Stomach smooth muscle (tissue), 2 donors: ENCODE data around the gene GPD1L.

ENCODE experiments used
- H3K27ac ChIP-seq: one replicate; pipeline ENCODE4 v1.7.0; 2013; ENCODE audit warnings: mild to moderate bottlenecking, low read length, inconsistent platforms
- H3K27me3 ChIP-seq, 2 donors: one replicate each; pipeline ENCODE4 v1.7.0; 2013; ENCODE audit warnings: low read length in 2 of 2; ENCODE audit not compliant: insufficient read depth in 2 of 2, control insufficient read depth in 1 of 2
- H3K36me3 ChIP-seq, 2 donors: one replicate each; pipeline ENCODE4 v1.7.0; 2013; ENCODE audit warnings: low read length in 2 of 2; ENCODE audit not compliant: control insufficient read depth in 2 of 2, insufficient read depth in 2 of 2
- H3K4me1 ChIP-seq: one replicate; pipeline ENCODE4 v1.7.0; 2013; ENCODE audit warnings: low read length; ENCODE audit not compliant: control insufficient read depth, insufficient read depth
- H3K4me3 ChIP-seq, 2 donors: one replicate each; pipeline ENCODE4 v1.7.0; 2013; ENCODE audit warnings: low read length in 2 of 2
- H3K9ac ChIP-seq, 2 donors: one replicate each; pipeline ENCODE4 v1.7.0; 2013; ENCODE audit warnings: low read length in 2 of 2, mild to moderate bottlenecking in 1 of 2
- H3K9me3 ChIP-seq, 2 donors: one replicate each; pipeline ENCODE4 v1.7.0; 2013; ENCODE audit warnings: low read length in 2 of 2; ENCODE audit not compliant: control insufficient read depth in 2 of 2
- donor health status: healthy.
- donor health status: Pancreatic carcinoma.

Gene GPD1L

GRCh38 chr3:32083702-32084270, 22.6 kb upstream of the GPD1L start:
- H3K9ac ChIP-seq = no peak overlapping the region
- H3K9me3 ChIP-seq = no peaks in the 10 kb centered on the region
- no peak overlapping the region for H3K27ac ChIP-seq

GRCh38 chr3:32084870-32085269, 21.6 kb upstream of the GPD1L start:
- H3K9ac ChIP-seq = no peak overlapping the region
- H3K36me3 ChIP-seq = no peaks in the 10 kb centered on the region
- H3K27ac ChIP-seq = no peak overlapping the region

More at GRCh38 chr3:32083702-32084270, 22.6 kb upstream of the GPD1L start:
- no peak overlapping the region for H3K4me3 ChIP-seq
- H3K27me3 ChIP-seq = no peaks in the 10 kb centered on the region
- H3K36me3 ChIP-seq = no peaks in the 10 kb centered on the region
- H3K4me1 ChIP-seq = peaks cover 6% of the 10 kb centered on the region

GRCh38 chr3:32086464-32086863, 20.0 kb upstream of the GPD1L start:
- Histone ChIP-seq H3K9me3 (peaks cover 0 to 3% of the 10 kb centered on the region in 2 donors), H3K36me3 (no peaks in the 10 kb centered on the region), H3K9ac (no peak overlapping the region), H3K27ac (no peak overlapping the region), H3K4me3 (no peak overlapping the region), H3K4me1 (peaks cover 6% of the 10 kb centered on the region), H3K27me3 (no peaks in the 10 kb centered on the region)

More at GRCh38 chr3:32084870-32085269, 21.6 kb upstream of the GPD1L start:
- H3K4me1 ChIP-seq = peaks cover 6% of the 10 kb centered on the region
- no peak overlapping the region for H3K4me3 ChIP-seq
- no peaks in the 10 kb centered on the region for H3K27me3 ChIP-seq
- H3K9me3 ChIP-seq = peaks cover 0 to 3% of the 10 kb centered on the region in 2 donors

GRCh38 chr3:32089476-32089875, 16.9 kb upstream of the GPD1L start:
- H3K9me3 ChIP-seq = peaks cover 0 to 3% of the 10 kb centered on the region in 2 donors
- H3K27ac ChIP-seq = no peak overlapping the region
- H3K4me1 ChIP-seq = no peaks in the 10 kb centered on the region
- no peak overlapping the region for H3K4me3 ChIP-seq
- H3K27me3 ChIP-seq = no peaks in the 10 kb centered on the region
- no peak overlapping the region for H3K9ac ChIP-seq
- H3K36me3 ChIP-seq = no peaks in the 10 kb centered on the region

GRCh38 chr3:32093204-32093603, 13.2 kb upstream of the GPD1L start:
- Histone ChIP-seq H3K4me3 (no peak overlapping the region), H3K27ac (no peak overlapping the region), H3K27me3 (no peaks in the 10 kb centered on the region), H3K9me3 (peaks cover 0 to 3% of the 10 kb centered on the region in 2 donors), H3K4me1 (no peaks in the 10 kb centered on the region), H3K36me3 (no peaks in the 10 kb centered on the region), H3K9ac (no peak overlapping the region)

- Histone ChIP-seq H3K27ac (no peak overlapping the region), H3K4me1 (no peaks in the 10 kb centered on the region), H3K9ac (no peak overlapping the region), H3K4me3 (no peak overlapping the region), H3K36me3 (no peaks in the 10 kb centered on the region), H3K9me3 (no peaks in the 10 kb centered on the region), H3K27me3 (no peaks in the 10 kb centered on the region)
Observed at GRCh38 chr3:32095431-32095830, 11.0 kb upstream of the GPD1L start.

GRCh38 chr3:32097768-32098167, 8.7 kb upstream of the GPD1L start:
- Histone ChIP-seq H3K27ac (no peak overlapping the region), H3K4me3 (no peak overlapping the region), H3K36me3 (no peaks in the 10 kb centered on the region), H3K4me1 (no peaks in the 10 kb centered on the region), H3K27me3 (no peaks in the 10 kb centered on the region), H3K9me3 (peaks cover 3 to 7% of the 10 kb centered on the region in 2 donors), H3K9ac (no peak overlapping the region)

- no peaks in the 10 kb centered on the region for H3K4me1 ChIP-seq
- H3K27me3 ChIP-seq = no peaks in the 10 kb centered on the region
- H3K4me3 ChIP-seq = no peak overlapping the region
- H3K9ac ChIP-seq = no peak overlapping the region
- H3K36me3 ChIP-seq = no peaks in the 10 kb centered on the region
- H3K9me3 ChIP-seq = peaks cover 3 to 7% of the 10 kb centered on the region in 2 donors
- H3K27ac ChIP-seq = no peak overlapping the region
Observed at GRCh38 chr3:32098528-32098927, 7.9 kb upstream of the GPD1L start.

GRCh38 chr3:32100465-32100864, 6.0 kb upstream of the GPD1L start:
- H3K4me3 ChIP-seq = no peak overlapping the region
- H3K27me3 ChIP-seq = no peaks in the 10 kb centered on the region
- no peak overlapping the region for H3K27ac ChIP-seq
- no peak overlapping the region for H3K9ac ChIP-seq
- H3K36me3 ChIP-seq = no peaks in the 10 kb centered on the region
- peaks cover 3 to 7% of the 10 kb centered on the region in 2 donors for H3K9me3 ChIP-seq
- H3K4me1 ChIP-seq = no peaks in the 10 kb centered on the region

GRCh38 chr3:32102289-32102688, 4.1 kb upstream of the GPD1L start:
- Histone ChIP-seq H3K27ac (no peak overlapping the region), H3K9me3 (peaks cover 3 to 7% of the 10 kb centered on the region in 2 donors)

GRCh38 chr3:32104492-32104891, 1.9 kb upstream of the GPD1L start:
- Histone ChIP-seq H3K4me3 (no peak overlapping the region), H3K27ac (no peak overlapping the region), H3K36me3 (no peaks in the 10 kb centered on the region), H3K9me3 (peaks cover 3 to 7% of the 10 kb centered on the region in 2 donors), H3K4me1 (peaks cover 21% of the 10 kb centered on the region), H3K27me3 (no peaks in the 10 kb centered on the region), H3K9ac (no peak overlapping the region)

More at GRCh38 chr3:32102289-32102688, 4.1 kb upstream of the GPD1L start:
- Histone ChIP-seq H3K27me3 (no peaks in the 10 kb centered on the region), H3K9ac (no peak overlapping the region), H3K4me3 (no peak overlapping the region), H3K4me1 (peaks cover 9% of the 10 kb centered on the region), H3K36me3 (no peaks in the 10 kb centered on the region)
